Endothelial cell (in vitro differentiated cells): ENCODE measurements around the gene PIEZO1. TPM values are rescaled to one million over a fixed set of nuclear protein-coding genes. Genes with fewer than 3 reads are reported as not detected.

Experiments used
- DNase-seq: peaks from one replicate; pipeline ENCODE4 v3.0.0; 2021; ENCODE audit warnings: low spot score
- H3K27ac Mint-ChIP-seq: one replicate; pipeline ENCODE4 v1.8.0; 2021; ENCODE audit warnings: mixed read lengths, inconsistent platforms; ENCODE audit not compliant: unreplicated experiment
- H3K27me3 Mint-ChIP-seq: one replicate; pipeline ENCODE4 v1.8.0; 2021; ENCODE audit warnings: mild to moderate bottlenecking, moderate library complexity, mixed read lengths, inconsistent platforms; ENCODE audit not compliant: unreplicated experiment
- H3K36me3 Mint-ChIP-seq: one replicate; pipeline ENCODE4 v1.8.0; 2021; ENCODE audit warnings: mild to moderate bottlenecking, low read depth, mixed read lengths, inconsistent platforms; ENCODE audit not compliant: unreplicated experiment
- H3K4me1 Mint-ChIP-seq: one replicate; pipeline ENCODE4 v1.8.0; 2021; ENCODE audit warnings: mild to moderate bottlenecking, mixed read lengths, inconsistent platforms; ENCODE audit not compliant: unreplicated experiment
- H3K4me3 Mint-ChIP-seq: one replicate; pipeline ENCODE4 v1.8.0; 2021; ENCODE audit warnings: mild to moderate bottlenecking, mixed read lengths, inconsistent platforms; ENCODE audit not compliant: unreplicated experiment
- H3K9me3 Mint-ChIP-seq: one replicate; pipeline ENCODE4 v1.8.0; 2021; ENCODE audit warnings: mixed read lengths, inconsistent platforms; ENCODE audit not compliant: unreplicated experiment
- total RNA-seq: library from RNA; stranded (reverse); fragmentation: NEBNext Ultra II Directional; extraction: Animal tissue kit (Norgen Biotek cat#: 25700); gene quantifications from one replicate; pipeline ENCODE4 v1.2.1, GENCODE V29; 2021; ENCODE audit not compliant: unreplicated experiment
- TF ChIP-seq, protein P1 (sequence below): fragments of 200-600 bp; sonication (generic); IDR thresholded peaks from one replicate; pipeline ENCODE4 v1.5.0; 2021; ENCODE audit warnings: antibody characterized with exemption; ENCODE audit not compliant: unreplicated experiment

PIEZO1 gene
- total RNA-seq, 1 donor from 2014 or later = 428 TPM

DNA sequence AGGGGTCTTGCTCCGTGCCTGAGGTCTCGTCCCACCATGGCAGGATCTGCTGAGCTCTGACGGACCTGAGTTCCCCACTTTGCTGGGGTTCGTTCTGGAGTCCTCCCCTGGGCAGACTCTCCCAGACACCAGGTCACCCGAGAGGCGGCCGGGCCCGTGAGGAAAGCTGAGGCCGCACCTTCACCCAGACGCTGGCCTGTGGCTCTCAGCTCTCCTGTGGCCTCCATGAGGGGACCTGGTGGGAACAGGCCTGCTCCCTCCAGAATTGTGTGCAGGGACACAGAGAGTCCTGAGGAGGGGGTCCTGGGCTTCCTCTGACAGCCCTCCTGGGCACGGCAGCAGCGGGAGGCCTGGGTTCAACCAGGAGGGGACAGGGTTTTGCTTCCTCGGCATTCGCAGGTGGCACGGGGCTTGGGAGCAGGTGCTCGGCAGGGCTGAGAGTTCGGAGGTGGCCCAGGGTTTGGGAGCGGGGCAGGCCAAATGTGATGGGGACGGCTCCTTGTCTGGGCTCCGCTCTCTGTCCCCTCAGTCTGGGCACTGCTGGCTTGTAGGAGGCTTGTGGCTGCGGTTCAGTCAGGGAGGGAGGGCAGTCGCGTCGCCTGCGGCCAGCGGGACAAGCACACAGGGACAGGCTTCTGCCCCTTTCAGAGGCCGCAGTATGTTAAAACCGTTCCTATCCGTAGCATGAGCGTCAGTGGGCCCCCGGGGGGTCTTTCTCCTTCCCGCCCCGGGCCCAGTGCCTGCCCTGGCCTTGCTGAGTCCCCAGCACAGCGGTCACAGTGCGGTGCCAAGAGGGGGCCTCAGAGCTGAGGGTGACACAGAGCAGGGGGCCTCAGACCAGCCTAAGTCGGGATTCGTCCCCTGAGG, 90.6 kb downstream of the PIEZO1 start:
- no peak overlapping the region for H3K27ac Mint-ChIP-seq
- H3K4me1 Mint-ChIP-seq = peaks cover 5% of the 10 kb centered on the region
- peaks cover 6% of the 10 kb centered on the region for H3K36me3 Mint-ChIP-seq
- peaks cover 10% of the 10 kb centered on the region for H3K27me3 Mint-ChIP-seq
- H3K4me3 Mint-ChIP-seq = no peak overlapping the region
- H3K9me3 Mint-ChIP-seq = no peaks in the 10 kb centered on the region
- no peak for DNase-seq
- TF ChIP-seq, protein P1, sequence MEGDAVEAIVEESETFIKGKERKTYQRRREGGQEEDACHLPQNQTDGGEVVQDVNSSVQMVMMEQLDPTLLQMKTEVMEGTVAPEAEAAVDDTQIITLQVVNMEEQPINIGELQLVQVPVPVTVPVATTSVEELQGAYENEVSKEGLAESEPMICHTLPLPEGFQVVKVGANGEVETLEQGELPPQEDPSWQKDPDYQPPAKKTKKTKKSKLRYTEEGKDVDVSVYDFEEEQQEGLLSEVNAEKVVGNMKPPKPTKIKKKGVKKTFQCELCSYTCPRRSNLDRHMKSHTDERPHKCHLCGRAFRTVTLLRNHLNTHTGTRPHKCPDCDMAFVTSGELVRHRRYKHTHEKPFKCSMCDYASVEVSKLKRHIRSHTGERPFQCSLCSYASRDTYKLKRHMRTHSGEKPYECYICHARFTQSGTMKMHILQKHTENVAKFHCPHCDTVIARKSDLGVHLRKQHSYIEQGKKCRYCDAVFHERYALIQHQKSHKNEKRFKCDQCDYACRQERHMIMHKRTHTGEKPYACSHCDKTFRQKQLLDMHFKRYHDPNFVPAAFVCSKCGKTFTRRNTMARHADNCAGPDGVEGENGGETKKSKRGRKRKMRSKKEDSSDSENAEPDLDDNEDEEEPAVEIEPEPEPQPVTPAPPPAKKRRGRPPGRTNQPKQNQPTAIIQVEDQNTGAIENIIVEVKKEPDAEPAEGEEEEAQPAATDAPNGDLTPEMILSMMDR = no peak

DNA sequence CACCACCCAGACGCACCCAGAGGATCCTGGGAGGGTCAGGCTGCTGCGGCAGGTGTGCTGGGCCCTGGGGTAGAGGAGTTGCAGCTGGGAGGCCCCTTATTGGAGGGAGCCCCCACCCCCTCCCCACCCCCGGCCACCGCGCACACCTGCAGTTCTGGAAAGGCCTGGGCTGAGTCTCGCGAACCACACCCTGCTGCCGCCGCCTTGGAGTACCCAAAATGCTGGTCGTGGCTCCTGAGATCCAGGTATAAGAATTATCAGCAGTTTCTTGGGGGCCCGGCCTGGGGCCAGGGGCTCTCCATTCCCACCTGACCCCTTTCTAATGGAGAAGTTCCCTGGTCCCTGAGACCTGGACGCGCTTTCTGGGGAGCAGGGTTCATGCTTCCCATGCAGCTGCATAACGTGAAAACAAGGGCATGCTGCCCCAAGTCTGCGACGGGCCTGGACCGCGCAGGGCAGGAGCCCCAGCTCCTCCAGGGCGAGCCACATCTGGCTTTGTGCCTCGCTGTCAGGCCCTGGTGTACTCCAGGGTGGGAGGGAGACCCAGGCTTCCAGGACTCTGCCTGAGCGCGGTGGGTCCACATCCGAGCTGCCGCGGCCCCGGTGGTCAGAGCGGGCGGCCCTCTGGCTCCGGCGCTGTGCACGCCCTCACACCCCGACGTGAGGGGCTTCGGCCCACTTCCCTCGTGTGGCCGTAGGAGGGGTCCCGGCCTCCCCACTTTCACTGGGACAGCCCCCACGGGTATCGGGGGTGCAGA, 91.4 kb downstream of the PIEZO1 start:
- H3K27ac Mint-ChIP-seq = no peak overlapping the region
- no peak overlapping the region for H3K4me3 Mint-ChIP-seq
- peaks cover 5% of the 10 kb centered on the region for H3K4me1 Mint-ChIP-seq
- H3K27me3 Mint-ChIP-seq = peaks cover 14% of the 10 kb centered on the region
- H3K36me3 Mint-ChIP-seq = peaks cover 6% of the 10 kb centered on the region
- TF ChIP-seq, protein P1 = no peak
- no peak for DNase-seq
- no peaks in the 10 kb centered on the region for H3K9me3 Mint-ChIP-seq

DNA sequence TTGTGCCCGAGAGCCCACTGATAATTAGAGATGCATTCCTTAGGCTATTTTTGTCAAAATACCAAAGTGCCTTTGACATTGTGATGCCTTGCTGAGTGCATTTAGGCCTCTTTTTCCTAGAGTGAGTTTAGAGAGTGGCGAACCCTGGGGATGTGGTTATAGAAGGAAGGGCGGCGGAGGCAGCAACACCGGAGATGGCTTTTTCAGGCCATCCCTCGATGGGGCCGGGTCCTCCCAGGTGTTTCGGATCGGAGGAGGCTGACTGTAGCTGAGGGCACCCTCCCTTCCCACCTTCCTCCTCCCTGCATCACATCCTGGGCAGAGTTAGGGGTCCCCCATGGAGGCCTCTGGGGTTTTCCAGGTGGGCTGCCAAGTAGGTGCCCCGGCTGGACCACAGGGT, 92.2 kb downstream of the PIEZO1 start:
- TF ChIP-seq, protein P1 = no peak
- H3K27me3 Mint-ChIP-seq = peaks cover 18% of the 10 kb centered on the region
- no peak overlapping the region for H3K4me3 Mint-ChIP-seq
- no peak overlapping the region for H3K27ac Mint-ChIP-seq
- peaks cover 6% of the 10 kb centered on the region for H3K36me3 Mint-ChIP-seq
- DNase-seq = no peak
- no peaks in the 10 kb centered on the region for H3K9me3 Mint-ChIP-seq
- peaks cover 5% of the 10 kb centered on the region for H3K4me1 Mint-ChIP-seq

DNA sequence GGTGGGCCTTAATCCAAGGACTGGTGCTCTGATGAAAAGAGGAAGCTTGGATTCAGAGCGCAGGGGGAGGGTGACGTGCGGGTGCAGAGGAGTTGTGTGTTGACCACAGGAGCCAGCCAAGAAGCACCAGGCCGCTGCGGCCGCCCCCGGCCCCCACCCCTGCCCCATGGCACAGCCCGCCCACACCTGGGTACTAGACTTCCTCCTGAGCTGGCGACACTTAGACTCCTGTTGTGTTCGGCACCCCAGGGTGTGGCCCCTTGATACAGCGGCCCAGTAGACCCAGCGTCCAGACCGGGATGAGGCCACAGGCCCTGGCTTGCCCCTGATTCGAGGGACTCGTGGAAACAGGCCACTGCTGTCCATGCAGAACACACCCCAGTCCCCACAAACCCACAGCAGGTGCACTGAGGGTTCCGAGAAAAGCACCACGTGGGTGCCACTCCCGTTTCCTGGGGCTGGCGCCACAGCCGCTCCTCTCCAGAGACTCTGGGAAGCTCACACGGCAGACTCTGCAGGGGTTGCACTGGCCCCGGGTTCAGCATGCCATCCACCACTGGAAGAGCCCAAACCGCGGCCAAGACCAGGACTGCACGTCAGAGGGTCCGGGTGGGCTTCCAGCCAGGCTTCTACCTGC, 93.0 kb downstream of the PIEZO1 start:
- TF ChIP-seq, protein P1 = no peak
- H3K27me3 Mint-ChIP-seq = peaks cover 20% of the 10 kb centered on the region
- H3K9me3 Mint-ChIP-seq = no peaks in the 10 kb centered on the region
- H3K4me3 Mint-ChIP-seq = no peak overlapping the region
- no peak overlapping the region for H3K27ac Mint-ChIP-seq
- peaks cover 3% of the 10 kb centered on the region for H3K36me3 Mint-ChIP-seq
- no peak for DNase-seq
- H3K4me1 Mint-ChIP-seq = no peaks in the 10 kb centered on the region
